HepG2 (cell line): ENCODE results near the gene STEAP3.

Experiments
- DR1 ChIP-seq: sonication (generic); formaldehyde crosslinking; IDR thresholded peaks from 2 replicates; pipeline ENCODE4 v1.8.0; 2021; ENCODE audit warnings: mild to moderate bottlenecking, missing genetic modification reagents, inconsistent platforms
- FOXA1 ChIP-seq, 2 experiments: fragments of 450-650 bp in 1 of 2; sonication (generic) in 1 of 2; formaldehyde crosslinking in 1 of 2; IDR thresholded peaks; 2 replicates each; pipeline versions ENCODE4 v1.4.0 to v1.6.1; 2016 to 2020; ENCODE audit warnings: missing genetic modification reagents in 1 of 2
- SOX5 ChIP-seq: IDR thresholded peaks from 2 replicates; pipeline ENCODE4 v1.6.1; 2016; ENCODE audit warnings: borderline replicate concordance
- TERF1 ChIP-seq: sonication (generic); formaldehyde crosslinking; IDR thresholded peaks from 2 replicates; pipeline ENCODE4 v1.8.0; 2022; ENCODE audit warnings: mild to moderate bottlenecking, missing genetic modification reagents, moderate library complexity
- ZBTB33 ChIP-seq: sonication (generic); formaldehyde crosslinking; IDR thresholded peaks from 2 replicates; pipeline ENCODE4 v1.4.0; 2020; ENCODE audit warnings: missing genetic modification reagents

GRCh38 chr2:119259296-119259860, 35.7 kb downstream of the STEAP3 start:
- TF ChIP-seq TERF1 (CRISPR knock-in tag), result no peak
- no peak for TF ChIP-seq FOXA1 (IDR thresholded peaks at IDR 0.05)
- TF ChIP-seq FOXA1 (CRISPR knock-in tag; IDR thresholded peaks at IDR 0.05), result no peak
- no peak for TF ChIP-seq DR1 (CRISPR knock-in tag)
- no peak for TF ChIP-seq SOX5 (CRISPR knock-in tag)
- TF ChIP-seq ZBTB33 (CRISPR knock-in tag), result no peak
